K562 (cell line): ENCODE data around the gene TBC1D3B. TPM values are rescaled to one million over a fixed set of nuclear protein-coding genes. Genes with fewer than 3 reads are reported as not detected.
"Not testable (repeated sequence)": the region's sequence is repeated elsewhere in the genome, so short reads cannot be mapped to it uniquely, and the experiment has no call there.

Experiments
- ATAC-seq: fragments of 200-7000 bp; cut with Tn5 transposase; 3 replicates; pipeline ENCODE4 v1.9.1; 2020; ENCODE audit warnings: moderate library complexity
- BruUV-seq: library from RNA; stranded (reverse); fragments of 400-500 nt; replicated peaks from 2 replicates; lab custom pipeline; 2021; lab: Mats Ljungman, UMichigan
- CTCF ChIA-PET: fragments of 300-600 bp; formaldehyde crosslinking; extraction: SDS; loops from one replicate; lab custom pipeline; 2021; ENCODE audit warnings: low intra/inter-chr PET ratio; lab: Yijun Ruan, JAX
- POLR2A ChIA-PET: fragments of 300-600, 350-650 bp; sonication (Branson Sonifier 250); formaldehyde crosslinking; extraction: SDS; loops from one replicate; lab custom pipeline; 2021; ENCODE audit warnings: antibody characterized with exemption, inconsistent platforms; lab: Yijun Ruan, JAX
- DNase-seq, 4 experiments: peaks; one replicate each; pipeline versions ENCODE4 v3.0.0 to v3.0.0-alpha.2; 2011 to 2018; ENCODE audit warnings: low spot score in 3 of 4, mixed read lengths in 3 of 4; ENCODE audit errors: extremely low read depth in 1 of 4
- FAIRE-seq: peaks from 2 replicates; lab custom pipeline; 2011; peaks lifted over from hg19 to GRCh38; lab: Jason Lieb, UNC
- H2AFZ ChIP-seq: 2 replicates; pipeline ENCODE4 v1.6.0; 2011; ENCODE audit warnings: low read depth, low read length, control low read depth, inconsistent platforms
- H3K27ac ChIP-seq: fragments of 200-600 bp; 3 replicates; pipeline ENCODE4 v1.8.0; 2011; ENCODE audit warnings: low read depth, mild to moderate bottlenecking, control low read depth, inconsistent platforms, low read length, moderate library complexity, mixed read lengths; ENCODE audit errors: extremely low read depth
- H3K27me3 ChIP-seq, 2 experiments: fragments of 300-600 bp in 1 of 2; 2 replicates in 1 of 2; 3 replicates in 1 of 2; pipeline versions ENCODE4 v1.6.0 to v1.8.0; 2011; ENCODE audit warnings: inconsistent platforms in 2 of 2, low read length in 2 of 2, mild to moderate bottlenecking in 1 of 2, mixed read lengths in 1 of 2, moderate library complexity in 1 of 2; ENCODE audit not compliant: control insufficient read depth in 2 of 2, insufficient read depth in 2 of 2
- H3K36me3 ChIP-seq: fragments of 300-600 bp; 3 replicates; pipeline ENCODE4 v1.8.0; 2011; ENCODE audit warnings: mild to moderate bottlenecking, low read length, inconsistent platforms; ENCODE audit not compliant: control insufficient read depth, insufficient read depth
- H3K4me1 ChIP-seq, 2 experiments: fragments of 200-600 bp in 1 of 2; replicated peaks in 1 of 2; 2 replicates in 1 of 2; 3 replicates in 1 of 2; pipeline versions ENCODE4 v1.5.1 to v1.8.0; 2011; ENCODE audit warnings: inconsistent platforms in 2 of 2, low read length in 2 of 2, mild to moderate bottlenecking in 1 of 2, mixed read lengths in 1 of 2, moderate library complexity in 1 of 2; ENCODE audit not compliant: control insufficient read depth in 2 of 2, insufficient read depth in 2 of 2
- H3K4me2 ChIP-seq: 2 replicates; pipeline ENCODE4 v1.6.1; 2011; ENCODE audit warnings: low read length, control low read depth, inconsistent platforms, mixed read lengths; ENCODE audit not compliant: insufficient read depth
- H3K4me3 ChIP-seq: fragments of 200-600 bp; sonication (generic), shearing (Covaris generic); 2 replicates; pipeline ENCODE4 v1.5.1; 2016; ENCODE audit warnings: control low read depth, inconsistent platforms
- H3K79me2 ChIP-seq: fragments of 200-600 bp; 3 replicates; pipeline ENCODE4 v1.8.0; 2011; ENCODE audit warnings: low read length, inconsistent platforms; ENCODE audit not compliant: control insufficient read depth, insufficient read depth
- H3K9ac ChIP-seq, 2 experiments: 2 replicates each; pipeline versions ENCODE4 v1.6.0 to v1.6.1; 2011; ENCODE audit warnings: low read depth in 2 of 2, low read length in 2 of 2, control low read depth in 1 of 2, inconsistent platforms in 1 of 2, mild to moderate bottlenecking in 1 of 2, mixed read lengths in 1 of 2; ENCODE audit not compliant: insufficient read depth in 1 of 2
- H3K9me1 ChIP-seq: one replicate; pipeline ENCODE4 v1.6.0; 2011; ENCODE audit warnings: inconsistent platforms, mild to moderate bottlenecking, low read length, moderate library complexity; ENCODE audit not compliant: control insufficient read depth, insufficient read depth
- H3K9me3 ChIP-seq: replicated peaks from 2 replicates; pipeline ENCODE4 v1.5.1; 2011; ENCODE audit warnings: low read depth, low read length, inconsistent platforms; ENCODE audit not compliant: control insufficient read depth, insufficient read depth
- H4K20me1 ChIP-seq: replicated peaks from 2 replicates; pipeline ENCODE4 v1.6.1; 2011; ENCODE audit warnings: low read length, inconsistent platforms, mixed read lengths; ENCODE audit not compliant: control insufficient read depth, insufficient read depth
- ZBTB11 ChIP-seq, 3 experiments: fragments of 200-800 bp in 1 of 3; fragments of 250-450 bp in 1 of 3; fragments of 450-650 bp in 1 of 3; sonication (Bioruptor Pico) in 1 of 3; sonication (Bioruptor generic) in 1 of 3; formaldehyde crosslinking in 1 of 3; IDR thresholded peaks; 2 replicates each; pipeline versions ENCODE4 v1.6.1 to v1.8.0; 2016 to 2022; ENCODE audit warnings: mild to moderate bottlenecking in 2 of 3, missing genetic modification characterization in 2 of 3, missing compliant biosample characterization in 1 of 3, moderate library complexity in 1 of 3
- ZNF133 ChIP-seq: fragments of 250-450 bp; sonication (Bioruptor Pico); IDR thresholded peaks from 2 replicates; pipeline ENCODE4 v1.4.0; 2020; ENCODE audit warnings: mild to moderate bottlenecking
- ZNF316 ChIP-seq: fragments of 450-650 bp; IDR thresholded peaks from 2 replicates; pipeline ENCODE4 v1.6.1; 2016
- ZNF551 ChIP-seq: fragments of 250-450 bp; sonication (Bioruptor Pico); IDR thresholded peaks from 2 replicates; pipeline ENCODE4 v1.5.0; 2021; ENCODE audit warnings: mild to moderate bottlenecking, moderate library complexity
- WGBS: fragments of 100-300 bp; shearing (Covaris generic); methylation state at CpG from one replicate; pipeline ENCODE4 v1.1.6; 2016; ENCODE audit warnings: low coverage, mixed read lengths; ENCODE audit not compliant: insufficient coverage; ENCODE audit errors: missing lambda C conversion rate; 5-methylcytosine and 5-hydroxymethylcytosine counted together
- in situ Hi-C: fragments of 300-500 bp; cut with MboI; formaldehyde crosslinking; loops from 4 replicates; pipeline ENCODE4 v1.15.0; 2018; ENCODE audit warnings: inconsistent platforms, mixed read lengths
- intact Hi-C: fragments of 100-400 bp; cut with micrococcal nuclease; formaldehyde crosslinking; loops from 2 replicates; pipeline ENCODE4 v1.14.2; 2022
- polyA plus RNA-seq, 8 experiments: library from polyadenylated mRNA; depleted of rRNA in 4 of 8; stranded (reverse) in 5 of 8; unstranded in 3 of 8; fragments of >200 nt; fragmentation: Nextera tagmentation in 2 of 8; fragmentation: Illumina TruSeq in 1 of 8; extraction: Ambion mirVana in 2 of 8; extraction: Trizol in 1 of 8; gene quantifications; 2 replicates each; pipeline versions ENCODE4 v1.2.1 to v1.2.3, GENCODE V29; 2011 to 2014; ENCODE audit warnings: inconsistent platforms in 1 of 8, missing spikeins in 1 of 8
- total RNA-seq, 7 experiments: library from RNA; depleted of rRNA in 6 of 7; stranded (reverse); fragments of >200 nt in 6 of 7; fragmentation: Illumina TruSeq in 2 of 7; extraction: Trizol in 2 of 7; gene quantifications; 2 replicates each; pipeline versions ENCODE4 v1.2.1 to v1.2.3, GENCODE V29; 2011 to 2021; ENCODE audit warnings: low replicate concordance in 1 of 7
- TF ChIP-seq, protein P1 (sequence below), 3 experiments: IDR thresholded peaks in 2 of 3; conservative IDR thresholded peaks in 1 of 3; 2 replicates each; pipeline ENCODE4 v1.5.1; 2011 to 2012; ENCODE audit warnings: low read length in 3 of 3, mild to moderate bottlenecking in 3 of 3, control low read depth in 2 of 3, improper control_type of control experiment in 1 of 3, inconsistent platforms in 1 of 3, low read depth in 1 of 3, mixed read lengths in 1 of 3, moderate library complexity in 1 of 3; ENCODE audit not compliant: insufficient read depth in 2 of 3

The TBC1D3B gene
- total and polyA plus RNA-seq, 9 of the 15 experiments (the other 6 are each of a cell fraction or from before 2014, with no cell fraction given), result 0.29 to 0.60 TPM; not detected in 7

DNA sequence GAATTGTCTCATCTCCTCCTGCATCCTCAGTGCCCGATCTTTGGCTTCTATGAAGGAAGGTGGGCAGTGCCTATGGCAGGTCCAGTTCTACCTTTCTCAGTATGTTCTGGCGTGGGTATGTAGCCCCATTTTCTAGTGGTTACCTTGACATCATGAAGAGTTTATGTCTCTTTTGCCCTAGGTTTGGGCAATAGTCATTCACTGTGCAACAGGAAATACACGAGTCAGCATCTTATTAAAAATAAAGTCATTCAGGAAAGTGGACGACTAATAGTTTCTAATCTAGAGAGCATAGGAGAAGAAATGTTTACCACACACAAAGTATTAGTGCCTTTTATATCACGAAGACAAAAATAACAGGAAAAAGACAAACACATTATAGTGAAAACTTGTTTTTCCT is 13.6 kb upstream of the TBC1D3B start:
- H3K36me3 ChIP-seq, H3K9me1 ChIP-seq, H3K79me2 ChIP-seq, H3K4me3 ChIP-seq, H3K9me3 ChIP-seq, FAIRE-seq, H3K4me1 ChIP-seq, H4K20me1 ChIP-seq, H3K27ac ChIP-seq, H2AFZ ChIP-seq, BruUV-seq, POLR2A ChIA-PET, DNase-seq, intact Hi-C loops, H3K9ac ChIP-seq, CTCF ChIA-PET, ATAC-seq, H3K4me2 ChIP-seq: not testable (repeated sequence)
- peaks cover 5 to 27% of the 10 kb centered on the region in 2 experiments; a peak in 3 of 5 replicates for H3K27me3 ChIP-seq
- WGBS, result 1% methylated on average over 4 of the region's 5 CpGs
- TF ChIP-seq ZNF316, result peak; percentile 15; the same call in 1 of the 2 replicates
- in situ Hi-C loops, result loop anchor here (10.0 kb wide), 1 partner anchor 285 kb away; no protein-coding TSS in a partner anchor

DNA sequence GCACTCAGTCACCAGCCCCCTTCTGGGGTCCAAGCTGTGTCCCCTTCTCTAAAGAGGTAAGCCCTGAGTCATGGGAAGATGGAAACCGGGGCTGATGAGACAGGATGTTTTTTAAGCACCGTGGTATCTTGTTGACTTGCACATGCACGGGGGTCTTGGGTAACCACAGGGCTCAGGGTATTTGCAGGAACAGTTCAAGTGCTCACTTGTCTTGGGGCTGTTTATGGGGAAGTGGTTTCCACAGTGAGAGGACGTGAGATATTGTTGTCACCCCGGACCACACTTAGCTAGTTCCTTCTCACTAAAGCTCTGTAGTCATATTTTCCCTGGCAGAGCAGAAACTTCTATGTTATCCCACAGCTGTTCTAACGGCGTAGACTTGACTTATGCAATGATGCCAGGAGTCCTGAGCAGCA is 12.5 kb upstream of the TBC1D3B start:
- Histone ChIP-seq H3K4me1 (no peaks in the 10 kb centered on the region), H3K27me3 (peaks cover 5 to 27% of the 10 kb centered on the region in 2 experiments; a peak in 3 of 5 replicates), H3K27ac (no peak overlapping the region), H3K79me2 (no peaks in the 10 kb centered on the region), H4K20me1 (no peaks in the 10 kb centered on the region), H3K4me3 (no peak overlapping the region), H3K9me1 (no peaks in the 10 kb centered on the region), H3K36me3 (no peaks in the 10 kb centered on the region), H3K9me3 (no peaks in the 10 kb centered on the region), H3K4me2 (no peak overlapping the region), H2AFZ (no peak overlapping the region), H3K9ac (no peak overlapping the region)
- TF ChIP-seq ZBTB11 (CRISPR knock-in tag; IDR thresholded peaks at IDR 0.05), result peak in 1 of 3 experiments; percentile 83; a peak in 2 of 6 replicates
- no peak for TF ChIP-seq ZNF551 (CRISPR knock-in tag)
- TF ChIP-seq, protein P1, sequence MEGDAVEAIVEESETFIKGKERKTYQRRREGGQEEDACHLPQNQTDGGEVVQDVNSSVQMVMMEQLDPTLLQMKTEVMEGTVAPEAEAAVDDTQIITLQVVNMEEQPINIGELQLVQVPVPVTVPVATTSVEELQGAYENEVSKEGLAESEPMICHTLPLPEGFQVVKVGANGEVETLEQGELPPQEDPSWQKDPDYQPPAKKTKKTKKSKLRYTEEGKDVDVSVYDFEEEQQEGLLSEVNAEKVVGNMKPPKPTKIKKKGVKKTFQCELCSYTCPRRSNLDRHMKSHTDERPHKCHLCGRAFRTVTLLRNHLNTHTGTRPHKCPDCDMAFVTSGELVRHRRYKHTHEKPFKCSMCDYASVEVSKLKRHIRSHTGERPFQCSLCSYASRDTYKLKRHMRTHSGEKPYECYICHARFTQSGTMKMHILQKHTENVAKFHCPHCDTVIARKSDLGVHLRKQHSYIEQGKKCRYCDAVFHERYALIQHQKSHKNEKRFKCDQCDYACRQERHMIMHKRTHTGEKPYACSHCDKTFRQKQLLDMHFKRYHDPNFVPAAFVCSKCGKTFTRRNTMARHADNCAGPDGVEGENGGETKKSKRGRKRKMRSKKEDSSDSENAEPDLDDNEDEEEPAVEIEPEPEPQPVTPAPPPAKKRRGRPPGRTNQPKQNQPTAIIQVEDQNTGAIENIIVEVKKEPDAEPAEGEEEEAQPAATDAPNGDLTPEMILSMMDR (IDR thresholded peaks at IDR 0.05 in 2 of 3, conservative IDR thresholded peaks at IDR 0.05 in 1 of 3; ENCODE audit: insufficient read depth in 2 of 3, low read depth in 1 of 3, low read length in 3 of 3), result no peak
- no peak for TF ChIP-seq ZNF133 (CRISPR knock-in tag)
- no peak for TF ChIP-seq ZNF316
- BruUV-seq, result no TSS peak
- 6% methylated on average over 6 of the region's 7 CpGs for WGBS
- ATAC-seq (no peak), FAIRE-seq (no peak), DNase-seq (no peak)
- in situ Hi-C loops, result no loop called here
- POLR2A ChIA-PET, result no interaction called here
- intact Hi-C loops, result no loop called here
- CTCF ChIA-PET, result no interaction called here
